ENCODE data around the gene NABP2.
"Not testable (repeated sequence)": the region's sequence is repeated elsewhere in the genome, so short reads cannot be mapped to it uniquely, and the experiment has no call there.

The NABP2 gene

DNA sequence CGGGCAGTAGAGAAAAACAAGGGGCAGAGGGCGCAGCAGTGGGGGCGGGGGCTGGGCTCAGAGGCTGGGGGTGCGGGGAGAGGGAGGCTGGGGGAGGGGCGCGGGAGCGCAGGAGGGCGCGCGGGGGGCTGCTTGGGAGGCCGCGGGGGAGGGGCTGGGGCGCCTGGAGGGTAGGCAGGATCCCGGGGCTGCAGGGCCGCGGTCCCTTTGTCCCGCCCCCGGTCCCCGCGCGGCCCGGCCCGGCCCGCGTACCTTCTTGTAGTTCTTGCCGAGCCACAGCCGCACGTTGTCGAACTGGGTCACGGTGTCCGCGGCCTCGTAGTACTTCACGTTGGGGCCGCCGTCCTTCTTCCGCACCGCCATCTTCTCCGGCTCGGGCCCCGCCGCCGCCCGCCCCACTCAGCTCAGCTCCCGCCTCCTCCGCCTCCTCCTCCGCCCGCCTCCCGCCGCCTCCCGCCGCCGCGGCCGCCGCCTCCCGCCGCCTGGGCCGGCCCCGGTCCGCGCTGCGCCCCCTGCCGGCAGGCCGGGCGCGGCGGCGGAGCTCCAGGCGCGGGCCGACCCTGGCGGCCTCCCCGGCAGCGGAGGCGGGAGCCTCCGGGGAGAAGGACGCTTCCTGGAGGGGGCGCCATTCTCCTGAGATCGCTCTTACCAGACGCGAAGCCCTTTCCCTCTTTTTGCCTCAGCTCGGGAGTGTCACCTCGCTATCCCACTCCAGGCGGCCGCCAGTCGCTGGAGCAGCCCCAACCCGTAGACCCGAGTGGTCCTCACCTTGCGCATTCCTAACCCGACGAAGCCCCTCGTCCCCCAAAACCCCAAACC is 34.8 kb upstream of the NABP2 start, which contains the start of gene SMARCC2:
Gene SMARCC2, minus strand, starts transcription at position 385 of the 819 bp plus-strand sequence. Its CDS starts 22 bp downstream, at position 363.
- TF ChIP-seq, protein P1, sequence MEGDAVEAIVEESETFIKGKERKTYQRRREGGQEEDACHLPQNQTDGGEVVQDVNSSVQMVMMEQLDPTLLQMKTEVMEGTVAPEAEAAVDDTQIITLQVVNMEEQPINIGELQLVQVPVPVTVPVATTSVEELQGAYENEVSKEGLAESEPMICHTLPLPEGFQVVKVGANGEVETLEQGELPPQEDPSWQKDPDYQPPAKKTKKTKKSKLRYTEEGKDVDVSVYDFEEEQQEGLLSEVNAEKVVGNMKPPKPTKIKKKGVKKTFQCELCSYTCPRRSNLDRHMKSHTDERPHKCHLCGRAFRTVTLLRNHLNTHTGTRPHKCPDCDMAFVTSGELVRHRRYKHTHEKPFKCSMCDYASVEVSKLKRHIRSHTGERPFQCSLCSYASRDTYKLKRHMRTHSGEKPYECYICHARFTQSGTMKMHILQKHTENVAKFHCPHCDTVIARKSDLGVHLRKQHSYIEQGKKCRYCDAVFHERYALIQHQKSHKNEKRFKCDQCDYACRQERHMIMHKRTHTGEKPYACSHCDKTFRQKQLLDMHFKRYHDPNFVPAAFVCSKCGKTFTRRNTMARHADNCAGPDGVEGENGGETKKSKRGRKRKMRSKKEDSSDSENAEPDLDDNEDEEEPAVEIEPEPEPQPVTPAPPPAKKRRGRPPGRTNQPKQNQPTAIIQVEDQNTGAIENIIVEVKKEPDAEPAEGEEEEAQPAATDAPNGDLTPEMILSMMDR (IDR thresholded peaks at IDR 0.05; ENCODE audit: insufficient read depth, low read length, poor library complexity, severe bottlenecking), result peak; percentile 62
- peak; percentile 87 for DNase-seq (ENCODE audit: extremely low read depth, insufficient read length)
- H3K4me3 ChIP-seq (replicated peaks; ENCODE audit: low read depth, low read length), result peak within 1 kb of the TSS; percentile 89
- H3K27me3 ChIP-seq (replicated peaks; ENCODE audit: control insufficient read depth, insufficient read depth, low read length), result no peaks in the 10 kb centered on the region
- H3K36me3 ChIP-seq (ENCODE audit: control insufficient read depth, insufficient read depth, low read length), result peaks cover 6% of the 10 kb centered on the region

DNA sequence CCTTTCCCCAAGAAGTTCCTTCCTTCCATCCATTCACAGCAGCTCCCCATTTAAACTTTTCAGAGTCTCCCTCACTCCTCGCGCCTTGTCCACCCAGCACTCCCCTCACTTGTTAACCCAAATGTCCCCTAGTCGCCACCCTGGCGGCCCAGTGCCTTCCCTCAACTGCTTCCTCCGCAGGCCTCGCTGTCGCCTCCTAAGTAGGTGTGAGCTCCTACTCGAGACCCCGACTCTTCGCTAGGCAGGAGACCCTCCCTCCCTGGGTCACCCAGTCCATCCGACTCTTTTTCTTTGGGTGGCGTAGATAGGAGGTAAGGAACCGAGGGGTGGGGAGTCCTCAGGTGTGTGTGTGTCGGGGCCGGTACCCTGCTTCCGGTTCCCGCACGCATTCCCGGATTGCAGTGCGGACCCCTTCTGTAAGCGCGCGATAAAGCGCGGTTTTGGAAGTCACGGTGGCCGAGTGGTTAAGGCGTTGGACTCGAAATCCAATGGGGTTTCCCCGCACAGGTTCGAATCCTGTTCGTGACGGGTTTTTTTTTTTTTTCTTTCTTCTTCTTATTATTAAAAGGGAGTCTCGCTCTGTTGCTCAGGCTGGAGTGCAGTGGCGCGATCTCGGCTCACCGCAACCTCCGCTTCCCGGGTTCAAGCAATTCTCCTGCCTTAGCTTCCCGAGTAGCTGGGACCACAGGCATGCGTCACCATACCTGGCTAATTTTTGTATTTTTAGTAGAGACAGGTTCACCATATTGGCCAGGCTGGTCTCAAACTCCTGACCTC is 34.0 kb upstream of the NABP2 start:
- Histone ChIP-seq H3K4me3 (replicated peaks; ENCODE audit: low read depth, low read length) (peak overlapping the region; percentile 77), H3K36me3 (ENCODE audit: control insufficient read depth, insufficient read depth, low read length) (peaks cover 2% of the 10 kb centered on the region), H3K27me3 (replicated peaks; ENCODE audit: control insufficient read depth, insufficient read depth, low read length) (no peaks in the 10 kb centered on the region)
- DNase-seq (ENCODE audit: extremely low read depth, insufficient read length), result peak; percentile 90
- TF ChIP-seq, protein P1 (IDR thresholded peaks at IDR 0.05; ENCODE audit: insufficient read depth, low read length, poor library complexity, severe bottlenecking), result no peak

DNA sequence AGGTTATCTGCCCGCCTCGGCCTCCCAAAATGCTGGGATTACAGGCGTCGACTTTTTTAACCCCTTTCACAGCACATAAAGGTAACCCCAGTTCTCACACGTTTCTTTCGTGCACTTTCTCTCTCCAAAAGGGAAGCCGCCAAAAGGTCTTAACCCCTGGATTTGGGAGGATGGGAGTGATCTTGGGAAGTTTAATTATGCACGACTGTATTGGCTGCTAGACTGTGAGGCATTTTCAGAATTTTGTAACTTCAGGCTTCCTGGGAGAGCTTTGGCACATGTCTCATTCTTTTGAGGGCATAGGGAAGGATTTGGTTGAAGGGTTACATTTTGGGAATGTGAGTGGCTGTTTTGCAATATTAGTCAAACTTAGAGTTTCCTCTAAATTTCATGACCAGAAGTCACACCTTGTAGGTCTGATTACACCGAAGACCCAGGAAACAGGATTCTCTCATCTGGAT is 33.4 kb upstream of the NABP2 start:
- Histone ChIP-seq H3K27me3 (replicated peaks; ENCODE audit: control insufficient read depth, insufficient read depth, low read length) (no peaks in the 10 kb centered on the region), H3K4me3 (replicated peaks; ENCODE audit: low read depth, low read length) (no peak overlapping the region; the same call in 1 of the 2 replicates), H3K36me3 (ENCODE audit: control insufficient read depth, insufficient read depth, low read length) (peaks cover 1% of the 10 kb centered on the region)
- DNase-seq (ENCODE audit: extremely low read depth, insufficient read length), result no peak
- TF ChIP-seq, protein P1 (IDR thresholded peaks at IDR 0.05; ENCODE audit: insufficient read depth, low read length, poor library complexity, severe bottlenecking), result no peak

DNA sequence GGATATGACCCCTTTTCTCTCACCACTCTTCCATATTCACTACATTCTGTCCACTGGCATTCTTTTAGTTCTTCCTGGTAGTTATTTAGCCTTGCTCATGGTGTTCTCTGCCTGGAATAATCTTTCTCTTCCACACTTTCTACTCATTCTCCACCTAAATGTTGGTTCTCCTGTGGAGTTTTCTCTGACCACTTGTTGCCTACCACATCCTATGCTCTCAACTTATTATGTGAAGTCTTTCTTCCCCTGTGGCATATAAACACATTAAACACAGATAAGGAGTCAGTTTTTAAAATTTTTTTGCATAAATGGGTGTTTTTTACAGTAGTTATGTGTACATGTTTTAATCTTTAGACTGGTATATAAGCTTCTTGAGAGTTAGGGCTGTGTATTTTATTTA is 31.6 kb upstream of the NABP2 start:
- H3K27me3 ChIP-seq (replicated peaks; ENCODE audit: control insufficient read depth, insufficient read depth, low read length), result no peaks in the 10 kb centered on the region
- H3K4me3 ChIP-seq (replicated peaks; ENCODE audit: low read depth, low read length), result no peak overlapping the region
- TF ChIP-seq, protein P1 (IDR thresholded peaks at IDR 0.05; ENCODE audit: insufficient read depth, low read length, poor library complexity, severe bottlenecking), result no peak
- H3K36me3 ChIP-seq (ENCODE audit: control insufficient read depth, insufficient read depth, low read length), result no peaks in the 10 kb centered on the region
- DNase-seq (ENCODE audit: extremely low read depth, insufficient read length), result no peak

DNA sequence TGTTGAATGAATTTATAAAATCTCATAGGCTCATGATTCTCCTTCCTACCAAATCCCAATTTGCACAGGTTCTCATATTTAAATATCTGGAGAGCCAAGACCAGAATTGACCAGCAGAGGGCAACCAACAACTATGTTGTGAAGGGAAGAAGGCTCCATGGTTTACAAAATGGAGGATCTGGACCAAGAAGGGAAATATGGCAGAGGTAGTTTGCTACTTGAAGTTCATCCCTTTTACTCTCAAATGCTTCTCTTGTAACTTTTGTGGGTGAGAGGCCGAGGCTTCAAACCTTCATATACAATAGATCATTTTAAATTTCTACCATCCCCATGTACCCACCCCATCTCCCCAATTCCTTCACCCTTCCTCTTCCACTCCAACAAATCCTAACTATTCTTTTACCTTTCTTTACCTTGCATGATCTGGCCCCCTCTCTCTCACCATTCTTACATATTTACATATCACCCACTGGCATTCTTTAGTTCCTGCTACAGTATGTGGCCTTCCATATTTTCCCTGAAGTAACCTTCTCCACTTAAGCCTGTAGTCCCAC is 31.0 kb upstream of the NABP2 start:
- no peaks in the 10 kb centered on the region for H3K27me3 ChIP-seq (replicated peaks; ENCODE audit: control insufficient read depth, insufficient read depth, low read length)
- H3K36me3 ChIP-seq (ENCODE audit: control insufficient read depth, insufficient read depth, low read length), result no peaks in the 10 kb centered on the region
- peak; percentile 44 for DNase-seq (ENCODE audit: extremely low read depth, insufficient read length)
- TF ChIP-seq, protein P1 (IDR thresholded peaks at IDR 0.05; ENCODE audit: insufficient read depth, low read length, poor library complexity, severe bottlenecking), result peak; percentile 67
- no peak overlapping the region for H3K4me3 ChIP-seq (replicated peaks; ENCODE audit: low read depth, low read length)

DNA sequence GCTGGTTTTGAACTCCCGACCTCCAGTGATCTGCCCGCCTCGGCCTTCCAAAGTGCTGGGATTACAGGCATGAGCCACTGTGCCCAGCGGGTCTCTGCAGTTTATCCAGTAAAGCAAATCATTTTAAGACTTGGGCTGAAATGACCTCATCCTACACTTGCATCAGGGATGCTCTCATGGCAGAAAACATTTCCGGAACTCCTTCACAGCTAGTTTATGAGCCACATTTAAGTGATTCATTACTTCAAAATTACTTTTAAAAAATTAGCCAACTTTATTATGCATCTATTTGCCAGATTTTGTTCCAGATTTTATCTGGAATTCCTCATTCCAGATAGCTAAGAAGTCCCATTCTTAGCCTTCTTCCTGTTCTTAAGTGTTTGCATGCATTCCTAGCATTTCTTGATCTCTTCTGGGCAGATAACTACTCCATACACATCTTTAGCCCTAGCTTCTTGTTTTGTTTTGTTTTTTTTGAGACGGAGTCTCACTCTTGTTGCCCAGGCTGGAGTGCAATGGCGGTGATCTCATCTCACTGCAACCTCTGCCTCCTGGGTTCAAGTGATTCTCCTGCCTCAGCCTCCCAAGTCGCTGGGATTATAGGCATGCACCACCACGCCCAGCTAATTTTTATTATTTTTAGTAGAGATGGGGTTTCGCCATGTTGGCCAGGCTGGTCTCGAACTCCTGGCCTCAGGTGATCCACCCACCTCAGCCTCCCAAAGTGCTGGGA is 27.2 kb upstream of the NABP2 start:
- not testable (repeated sequence) for DNase-seq (ENCODE audit: extremely low read depth, insufficient read length); H3K36me3 ChIP-seq (ENCODE audit: control insufficient read depth, insufficient read depth, low read length); H3K27me3 ChIP-seq (replicated peaks; ENCODE audit: control insufficient read depth, insufficient read depth, low read length); H3K4me3 ChIP-seq (replicated peaks; ENCODE audit: low read depth, low read length)

Data from GM06990 (cell line).